ENCODE measurements around the gene DMWD. TPM values are rescaled to one million over a fixed set of nuclear protein-coding genes. Genes with fewer than 3 reads are reported as not detected.

DMWD gene
- total RNA-seq, 2 experiments from 2014 or later: 43.1 to 45.8 TPM

DNA sequence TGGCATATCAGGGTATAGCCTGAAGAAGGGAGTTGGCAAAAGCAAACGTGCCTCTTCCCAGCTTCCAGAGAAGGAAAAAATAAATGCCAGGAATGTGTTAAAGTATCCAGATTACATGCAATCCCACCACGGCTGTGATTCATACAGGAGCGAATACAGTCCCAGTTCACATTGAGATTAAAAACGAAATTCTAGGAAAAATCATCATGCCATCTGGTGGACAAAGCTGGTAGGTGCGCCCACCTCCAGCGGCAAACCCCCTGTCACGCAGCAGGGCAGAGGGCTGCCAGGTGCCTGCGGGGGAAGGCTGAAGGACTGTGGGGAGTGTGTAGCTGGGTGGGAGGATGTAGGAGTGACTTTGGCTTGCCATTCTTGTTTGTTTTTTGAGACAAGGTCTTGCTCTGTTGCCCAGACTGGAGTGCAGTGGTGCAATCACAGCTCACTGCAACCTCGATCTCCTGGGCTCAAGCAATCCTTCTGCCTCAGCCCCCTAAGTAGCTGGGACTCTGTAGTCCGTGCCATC lies 6.4 kb upstream of the DMWD start:
- H3K36me3 Mint-ChIP-seq: no peaks in the 10 kb centered on the region
- H3K9me3 Mint-ChIP-seq: no peaks in the 10 kb centered on the region
- DNase-seq: peak; percentile 71
- ChIA-PET CTCF (interaction anchor here (0.6 to 5.8 kb wide), 20 partner anchors 9 to 360 kb away, joined by 3 to 121 read pairs (median 4); partner anchors contain the start of genes DMPK, QPCTL, SIX5 and SNRPD2), POLR2A (interaction anchor here (1.7 kb wide), 1 partner anchor 29 kb away, joined by 10 read pairs; the partner anchor contains the start of gene SIX5)
- H3K27me3 Mint-ChIP-seq: peaks cover 34% of the 10 kb centered on the region
- intact Hi-C loops (cut with micrococcal nuclease): loop anchor here (1.0 kb wide), 1 partner anchor 29 kb away; no protein-coding TSS in a partner anchor
- peak overlapping the region; percentile 3 for H3K4me3 Mint-ChIP-seq
- peaks cover 10% of the 10 kb centered on the region for H3K4me1 Mint-ChIP-seq (ENCODE audit: low read depth)
- H3K27ac Mint-ChIP-seq: peak overlapping the region; percentile 23

DNA sequence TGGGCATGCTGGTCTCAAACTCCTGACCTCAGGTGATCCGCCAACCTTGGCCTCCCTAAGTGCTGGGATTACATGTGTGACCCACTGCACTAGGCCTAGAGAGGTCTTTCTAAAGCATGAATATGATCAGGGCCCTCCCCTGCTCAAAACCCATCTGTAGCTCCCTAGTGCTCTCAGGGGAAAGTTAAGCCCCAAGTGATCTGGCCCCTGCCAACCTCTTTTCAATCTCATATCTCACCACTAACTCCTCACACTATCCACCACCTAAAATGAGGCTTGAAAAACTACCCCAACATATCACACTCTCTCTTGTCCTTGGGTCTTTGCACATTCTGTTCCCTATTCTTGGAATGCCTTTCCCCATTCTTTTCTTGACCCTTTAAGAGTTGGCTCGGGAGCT lies 2.0 kb upstream of the DMWD start:
- DNase-seq: no peak
- H3K27ac Mint-ChIP-seq: peak overlapping the region; percentile 30
- H3K36me3 Mint-ChIP-seq: peaks cover 13% of the 10 kb centered on the region
- peaks cover 27% of the 10 kb centered on the region for H3K27me3 Mint-ChIP-seq
- intact Hi-C loops (cut with micrococcal nuclease): no loop called here
- ChIA-PET CTCF (interaction anchor here (0.9 to 2.9 kb wide), 4 partner anchors 10 to 25 kb away, joined by 3 to 24 read pairs (median 4); partner anchors contain the start of gene SIX5), POLR2A (no interaction called here)
- no peaks in the 10 kb centered on the region for H3K9me3 Mint-ChIP-seq
- no peak overlapping the region for H3K4me3 Mint-ChIP-seq
- H3K4me1 Mint-ChIP-seq (ENCODE audit: low read depth): peaks cover 36% of the 10 kb centered on the region

DNA sequence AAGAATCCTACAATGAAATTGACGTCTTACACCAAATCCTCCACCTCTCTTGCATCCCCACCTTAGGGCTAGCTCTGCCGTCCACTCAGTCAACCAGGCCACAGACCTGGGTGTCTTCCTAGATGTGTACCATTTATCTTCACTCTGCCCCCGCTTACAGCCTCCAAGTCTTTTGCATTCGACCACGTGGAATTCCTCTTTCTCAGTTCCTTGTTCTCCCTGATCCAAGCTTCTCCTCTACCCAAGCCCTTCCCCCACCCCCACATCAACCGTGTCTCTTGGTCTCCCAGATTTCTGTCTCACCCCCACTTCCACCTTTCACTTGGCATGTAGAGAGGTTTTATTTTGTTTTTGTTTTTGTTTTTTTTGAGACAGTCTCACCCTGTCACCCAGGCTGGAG lies 1.2 kb upstream of the DMWD start:
- H3K9me3 Mint-ChIP-seq: no peaks in the 10 kb centered on the region
- H3K4me3 Mint-ChIP-seq: peak overlapping the region; percentile 10
- intact Hi-C loops (cut with micrococcal nuclease): loop anchor here (1.0 to 2.0 kb wide), 2 partner anchors 15 to 69 kb away; partner anchors contain the start of gene SYMPK
- no peak overlapping the region for H3K27ac Mint-ChIP-seq
- DNase-seq: no peak
- H3K36me3 Mint-ChIP-seq: peaks cover 20% of the 10 kb centered on the region
- peaks cover 24% of the 10 kb centered on the region for H3K27me3 Mint-ChIP-seq
- H3K4me1 Mint-ChIP-seq (ENCODE audit: low read depth): peaks cover 32% of the 10 kb centered on the region
- ChIA-PET CTCF (interaction anchor here (2.0 to 2.4 kb wide), 2 partner anchors 23 to 24 kb away, joined by 6 to 16 read pairs; partner anchors contain the start of gene SIX5), POLR2A (no interaction called here)

DNA sequence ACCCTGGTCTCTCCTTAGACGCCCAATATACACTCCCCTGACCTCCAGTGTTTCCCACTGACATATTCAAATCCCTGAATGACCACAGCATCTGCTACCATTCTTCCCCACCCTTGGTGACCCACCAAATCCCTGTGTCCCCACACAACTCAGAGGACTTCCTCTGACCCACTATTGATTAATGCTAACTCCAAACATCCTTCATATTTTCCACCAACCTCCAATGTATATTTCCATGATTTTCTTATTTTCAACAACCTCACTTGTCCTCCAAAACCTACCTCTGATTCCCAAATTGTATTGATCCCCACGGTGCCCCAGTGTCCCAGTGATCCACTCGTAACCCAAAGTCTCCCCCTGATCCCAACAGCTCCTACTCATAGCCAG lies 526 bp upstream of the DMWD start:
- H3K36me3 Mint-ChIP-seq: peaks cover 27% of the 10 kb centered on the region
- intact Hi-C loops (cut with micrococcal nuclease): loop anchor here (1.0 to 2.0 kb wide), 2 partner anchors 14 to 70 kb away; partner anchors contain the start of gene SYMPK
- peak overlapping the region; percentile 68 for H3K4me3 Mint-ChIP-seq
- peaks cover 30% of the 10 kb centered on the region for H3K4me1 Mint-ChIP-seq (ENCODE audit: low read depth)
- H3K27me3 Mint-ChIP-seq: peaks cover 21% of the 10 kb centered on the region
- CTCF ChIA-PET: interaction anchor here (0.5 to 2.4 kb wide), 4 partner anchors 23 to 1691 kb away, joined by 3 to 16 read pairs (median 4); partner anchors contain the start of genes KPTN and SIX5
- peak overlapping the region; percentile 79 for H3K27ac Mint-ChIP-seq
- no peak for DNase-seq
- no peaks in the 10 kb centered on the region for H3K9me3 Mint-ChIP-seq
- POLR2A ChIA-PET: interaction anchor here (0.7 to 1.4 kb wide), 4 partner anchors 14 to 70 kb away, joined by 3 read pairs; partner anchors contain the start of gene SIX5

DNA sequence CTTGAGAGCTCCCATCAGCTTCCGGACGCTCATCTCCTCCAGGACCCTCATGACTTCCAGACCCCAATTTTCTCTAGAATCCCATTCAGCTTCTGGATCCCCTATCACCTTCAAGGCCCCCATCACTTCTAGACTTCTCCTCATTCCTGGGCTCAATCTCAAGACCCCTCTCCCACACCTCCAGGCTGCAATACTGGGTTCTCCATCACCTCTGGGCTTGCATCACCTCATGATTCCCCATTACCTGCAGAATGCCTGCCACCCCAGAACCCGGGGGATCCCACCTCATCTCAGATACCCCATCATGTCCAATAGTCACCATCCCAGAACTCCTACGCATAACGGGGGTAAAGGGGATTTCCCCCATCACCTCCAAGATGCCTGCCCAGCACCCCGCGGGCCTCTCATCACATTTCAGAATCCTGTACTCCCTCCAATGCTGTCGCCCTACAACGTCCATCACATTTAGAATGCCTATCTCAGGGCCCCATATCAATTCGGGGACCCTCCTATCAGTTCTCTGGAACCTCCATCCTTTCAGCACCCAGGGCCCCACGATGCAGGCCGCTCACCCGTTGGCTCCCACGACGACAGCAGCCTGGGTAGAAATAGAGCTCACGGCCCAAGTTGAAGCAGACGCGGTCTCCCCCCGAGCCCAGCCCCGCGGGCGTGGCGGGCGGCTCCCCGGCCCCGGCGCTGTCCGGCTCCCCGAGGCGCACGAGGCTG lies 738 bp downstream of the DMWD start:
- POLR2A ChIA-PET: interaction anchor here (1.1 to 1.4 kb wide), 3 partner anchors 20 to 71 kb away, joined by 3 read pairs; partner anchors contain the start of gene SIX5
- CTCF ChIA-PET: interaction anchor here (1.0 to 2.4 kb wide), 4 partner anchors 13 to 25 kb away, joined by 3 to 16 read pairs (median 4); partner anchors contain the start of gene SIX5
- intact Hi-C loops (cut with micrococcal nuclease): loop anchor here (1.0 to 2.0 kb wide), 3 partner anchors 22 to 75 kb away; partner anchors contain the start of gene SYMPK
- DNase-seq: peak; percentile 40
- Mint-ChIP-seq H3K27me3 (peaks cover 18% of the 10 kb centered on the region), H3K4me3 (peak overlapping the region; percentile 94), H3K9me3 (no peaks in the 10 kb centered on the region), H3K27ac (peak overlapping the region; percentile 78), H3K36me3 (peaks cover 40% of the 10 kb centered on the region), H3K4me1 (ENCODE audit: low read depth) (peaks cover 30% of the 10 kb centered on the region)

DNA sequence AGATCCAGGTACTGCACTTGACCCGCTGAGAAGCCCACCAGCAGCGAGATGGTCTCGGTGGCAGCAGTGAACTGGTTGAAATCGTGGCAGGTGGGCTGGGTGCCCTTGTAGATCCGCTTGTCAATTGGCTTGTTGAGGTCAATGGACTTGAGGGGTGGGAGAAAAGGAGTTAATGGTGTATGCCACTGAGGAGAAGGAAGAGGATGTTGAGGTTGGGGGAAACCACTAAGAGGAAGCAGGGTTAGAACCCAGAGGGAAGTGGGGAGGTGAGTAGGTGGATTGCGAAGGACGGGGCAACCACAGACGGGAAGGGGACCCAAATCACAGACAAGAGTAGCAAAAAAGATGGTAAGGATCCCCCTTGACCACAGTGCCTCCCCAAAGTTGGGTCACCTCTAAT lies 1.7 kb downstream of the DMWD start:
- H3K27me3 Mint-ChIP-seq: peaks cover 16% of the 10 kb centered on the region
- POLR2A ChIA-PET: no interaction called here
- no peaks in the 10 kb centered on the region for H3K9me3 Mint-ChIP-seq
- DNase-seq: peak; percentile 55
- peak overlapping the region; percentile 94 for H3K4me3 Mint-ChIP-seq
- peak overlapping the region; percentile 7 for H3K27ac Mint-ChIP-seq
- H3K4me1 Mint-ChIP-seq (ENCODE audit: low read depth): peaks cover 30% of the 10 kb centered on the region
- intact Hi-C loops (cut with micrococcal nuclease): loop anchor here (1.0 kb wide), 1 partner anchor 21 kb away; no protein-coding TSS in a partner anchor
- CTCF ChIA-PET: interaction anchor here (0.9 to 1.4 kb wide), 4 partner anchors 8 to 26 kb away, joined by 3 to 5 read pairs (median 4); partner anchors contain the start of gene SIX5
- peaks cover 47% of the 10 kb centered on the region for H3K36me3 Mint-ChIP-seq

DNA sequence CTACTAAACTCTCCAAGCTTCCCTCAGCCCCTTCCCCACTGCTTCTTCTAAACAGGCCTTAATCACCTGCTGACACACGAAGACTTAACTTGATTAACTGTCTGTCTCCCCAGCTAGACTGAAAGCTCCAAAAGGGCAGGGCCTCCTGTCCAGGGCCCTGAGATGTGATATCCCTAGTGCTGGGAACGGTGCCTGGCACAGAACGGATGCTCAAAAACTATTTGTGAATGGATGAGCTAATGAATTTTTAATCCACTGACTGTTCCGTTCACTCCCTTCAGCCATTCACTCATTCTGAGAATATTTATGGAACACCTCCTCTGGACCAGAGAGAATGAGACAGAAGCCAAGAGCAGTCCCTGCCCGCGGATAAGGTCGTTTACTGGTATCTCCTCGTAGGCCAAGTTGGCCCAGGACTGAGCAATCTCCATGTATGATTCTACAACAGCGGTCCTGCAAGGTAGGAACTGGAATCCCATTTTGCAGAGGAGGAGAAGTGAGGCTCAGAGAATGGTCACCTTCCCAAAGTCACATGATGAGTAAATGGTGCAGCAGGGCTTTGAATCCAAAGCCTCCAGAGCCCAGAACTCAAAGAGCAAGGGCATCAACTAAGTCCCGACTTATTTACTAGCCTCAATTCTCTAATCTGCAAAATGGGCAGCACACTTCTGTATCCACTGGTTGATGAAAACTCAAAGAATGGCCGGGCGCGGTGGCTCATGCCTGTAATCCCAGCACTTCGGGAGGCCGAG lies 3.4 kb downstream of the DMWD start:
- Mint-ChIP-seq H3K27me3 (peaks cover 8% of the 10 kb centered on the region), H3K4me1 (ENCODE audit: low read depth) (peaks cover 26% of the 10 kb centered on the region), H3K36me3 (peaks cover 47% of the 10 kb centered on the region), H3K27ac (no peak overlapping the region), H3K9me3 (no peaks in the 10 kb centered on the region), H3K4me3 (no peak overlapping the region)
- CTCF ChIA-PET: interaction anchor here (1.2 to 2.1 kb wide), 3 partner anchors 10 to 28 kb away, joined by 4 to 5 read pairs (median 4); no protein-coding TSS in a partner anchor
- POLR2A ChIA-PET: no interaction called here
- no peak for DNase-seq
- intact Hi-C loops (cut with micrococcal nuclease): no loop called here

DNA sequence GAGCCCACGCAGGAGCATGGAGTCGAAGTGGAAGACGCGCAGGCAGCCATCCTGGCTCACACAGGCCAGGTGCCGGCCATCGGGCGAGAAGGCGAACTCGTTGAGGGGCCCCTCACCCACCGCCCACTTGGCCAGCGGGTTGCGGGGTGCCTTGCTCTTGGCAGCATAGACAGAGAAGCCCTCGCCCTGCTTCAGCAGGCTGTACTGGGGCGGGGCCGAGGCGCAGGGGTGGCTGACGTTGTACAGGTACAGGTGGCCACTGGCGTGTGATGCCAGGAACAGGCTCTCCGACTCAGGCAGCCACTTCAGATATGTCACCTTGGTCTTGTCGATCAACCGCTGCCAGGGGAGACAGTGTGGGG lies 6.1 kb downstream of the DMWD start:
- CTCF ChIA-PET: no interaction called here
- Mint-ChIP-seq H3K4me3 (no peak overlapping the region), H3K36me3 (peaks cover 44% of the 10 kb centered on the region), H3K4me1 (ENCODE audit: low read depth) (peaks cover 10% of the 10 kb centered on the region), H3K27me3 (peaks cover 1% of the 10 kb centered on the region), H3K27ac (no peak overlapping the region), H3K9me3 (no peaks in the 10 kb centered on the region)
- intact Hi-C loops (cut with micrococcal nuclease): no loop called here
- DNase-seq: no peak
- POLR2A ChIA-PET: no interaction called here

DNA sequence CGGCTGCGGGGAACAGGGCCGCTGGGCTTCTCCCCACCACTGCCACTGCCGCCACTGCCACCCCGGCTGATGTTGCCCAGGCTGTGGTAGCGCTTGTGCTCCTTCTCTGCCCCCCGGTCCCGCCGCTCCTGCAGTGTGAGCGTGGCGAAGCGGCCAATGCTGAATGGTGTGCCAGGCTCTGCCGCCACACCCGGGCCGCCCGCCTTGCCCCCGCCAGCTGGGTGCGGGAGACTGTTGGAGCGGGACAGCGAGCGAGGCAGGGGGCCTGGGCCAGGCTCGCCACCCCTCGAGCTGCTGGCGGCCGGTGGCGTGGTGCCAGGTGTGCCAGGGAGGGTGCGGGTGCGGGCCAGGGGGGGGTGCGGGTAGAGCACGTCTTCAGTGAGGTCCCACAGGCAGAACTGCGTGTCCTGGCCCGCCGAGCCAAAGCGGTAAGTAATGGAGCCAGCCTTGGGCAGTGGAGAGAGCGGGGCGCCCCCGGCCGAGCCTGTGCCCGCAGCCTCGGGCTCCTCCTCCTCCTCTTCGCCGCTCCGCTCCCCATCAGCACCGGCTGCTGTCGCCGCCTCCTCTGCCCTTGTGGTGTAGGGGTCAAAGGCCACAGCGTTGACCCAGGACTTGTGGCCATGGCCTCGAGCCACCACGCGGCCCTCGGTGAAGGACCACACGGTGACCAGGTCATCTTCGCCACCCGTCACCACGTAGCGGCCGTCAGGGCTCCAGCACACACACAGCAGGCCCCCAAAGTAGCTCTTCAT lies 6.7 kb downstream of the DMWD start:
- ChIA-PET POLR2A (no interaction called here), CTCF (no interaction called here)
- H3K9me3 Mint-ChIP-seq: no peaks in the 10 kb centered on the region
- peaks cover 42% of the 10 kb centered on the region for H3K36me3 Mint-ChIP-seq
- DNase-seq: no peak
- intact Hi-C loops (cut with micrococcal nuclease): no loop called here
- H3K4me1 Mint-ChIP-seq (ENCODE audit: low read depth): peaks cover 4% of the 10 kb centered on the region
- H3K4me3 Mint-ChIP-seq: no peak overlapping the region
- H3K27ac Mint-ChIP-seq: no peak overlapping the region
- H3K27me3 Mint-ChIP-seq: peaks cover 3% of the 10 kb centered on the region

DNA sequence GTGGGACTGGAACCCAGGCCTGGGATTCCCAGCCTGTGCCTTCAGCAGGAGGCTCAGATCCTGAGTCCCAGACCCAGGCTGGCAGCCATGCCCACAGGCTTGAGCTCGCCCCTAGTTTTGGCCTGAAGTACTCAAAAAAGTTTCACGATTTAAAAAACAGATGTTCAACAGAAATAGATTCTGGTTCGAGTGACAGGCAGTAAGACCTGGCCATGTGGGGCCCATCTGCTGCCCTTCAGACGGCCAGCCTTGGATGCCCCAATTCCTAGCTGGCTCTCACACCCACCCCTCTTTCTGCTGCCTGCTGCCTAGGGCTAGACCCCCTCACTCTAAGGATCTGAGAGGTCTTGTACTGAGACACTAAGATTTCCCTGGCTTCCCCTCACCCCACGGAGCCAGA lies 7.5 kb downstream of the DMWD start:
- ChIA-PET CTCF (interaction anchor here (1.0 kb wide), 2 partner anchors 10 to 14 kb away, joined by 3 read pairs; no protein-coding TSS in a partner anchor), POLR2A (no interaction called here)
- Mint-ChIP-seq H3K4me3 (no peak overlapping the region), H3K9me3 (no peaks in the 10 kb centered on the region), H3K36me3 (peaks cover 38% of the 10 kb centered on the region), H3K27me3 (peaks cover 8% of the 10 kb centered on the region), H3K27ac (no peak overlapping the region), H3K4me1 (ENCODE audit: low read depth) (no peaks in the 10 kb centered on the region)
- intact Hi-C loops (cut with micrococcal nuclease): no loop called here
- DNase-seq: no peak

DNA sequence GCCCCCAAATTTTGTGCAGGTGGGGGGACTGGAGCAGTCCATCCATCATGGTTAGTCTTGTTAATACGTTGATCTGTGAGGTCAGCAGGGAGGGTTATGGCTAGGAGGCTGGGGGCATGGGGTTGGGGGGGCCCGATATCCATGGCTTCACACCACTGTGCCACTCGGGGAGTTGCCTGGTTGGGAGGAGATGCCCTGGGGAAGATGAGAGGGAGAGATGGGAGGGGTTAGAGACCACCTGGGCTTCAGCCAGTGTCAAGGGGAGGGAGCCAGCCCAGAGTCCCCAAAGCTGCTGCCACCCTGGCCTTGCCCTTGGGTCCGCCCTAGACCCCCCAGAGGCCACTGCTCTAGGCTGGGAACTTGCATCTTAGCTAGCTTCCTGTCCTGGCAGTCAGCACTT lies 8.5 kb downstream of the DMWD start:
- intact Hi-C loops (cut with micrococcal nuclease): no loop called here
- no peak for DNase-seq
- H3K4me3 Mint-ChIP-seq: no peak overlapping the region
- H3K27me3 Mint-ChIP-seq: peaks cover 14% of the 10 kb centered on the region
- H3K4me1 Mint-ChIP-seq (ENCODE audit: low read depth): peaks cover 9% of the 10 kb centered on the region
- H3K27ac Mint-ChIP-seq: no peak overlapping the region
- ChIA-PET CTCF (interaction anchor here (2.8 kb wide), 1 partner anchor 15 kb away, joined by 14 read pairs; no protein-coding TSS in a partner anchor), POLR2A (no interaction called here)
- peaks cover 30% of the 10 kb centered on the region for H3K36me3 Mint-ChIP-seq
- H3K9me3 Mint-ChIP-seq: no peaks in the 10 kb centered on the region

Measured in activated CD4-positive, alpha-beta memory T cell treated with anti-CD3 and anti-CD28 coated beads for 36 hours (primary cell).